OCI-LY3 (cell line): ENCODE results near the gene DOCK6.

Experiments used
- EZH2phosphoT487 ChIP-seq: fragments of 200-600 bp; shearing (Covaris generic); IDR thresholded peaks from 2 replicates; pipeline ENCODE4 v1.6.1; 2018; ENCODE audit warnings: antibody characterized with exemption, mixed run types, low read depth
- TF ChIP-seq, protein P1 (sequence below): fragments of 200-600, 300-600 bp; sonication (generic); IDR thresholded peaks from 2 replicates; pipeline ENCODE4 v1.5.1; 2014; ENCODE audit warnings: antibody characterized with exemption, low read length, low read depth

DNA sequence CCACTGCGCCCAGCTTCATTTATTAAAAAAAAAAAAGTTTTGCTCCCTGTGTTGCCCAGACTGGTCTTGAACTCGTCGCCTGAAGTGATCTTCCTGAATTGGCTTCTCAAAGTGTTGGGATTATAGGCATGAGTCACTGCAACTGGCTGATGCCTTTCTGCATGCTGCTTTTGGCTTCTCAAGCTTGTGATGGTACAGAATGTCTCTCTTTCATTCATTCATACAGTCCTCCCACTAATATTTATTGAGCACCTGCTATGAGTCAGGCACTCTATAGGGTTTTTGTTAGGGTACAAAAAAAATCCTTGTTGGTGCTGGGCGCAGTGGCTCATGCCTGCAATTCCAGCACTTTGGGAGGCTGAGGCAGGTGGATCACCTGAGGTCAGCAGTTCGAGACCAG lies 42.6 kb upstream of the DOCK6 start:
- TF ChIP-seq, protein P1, sequence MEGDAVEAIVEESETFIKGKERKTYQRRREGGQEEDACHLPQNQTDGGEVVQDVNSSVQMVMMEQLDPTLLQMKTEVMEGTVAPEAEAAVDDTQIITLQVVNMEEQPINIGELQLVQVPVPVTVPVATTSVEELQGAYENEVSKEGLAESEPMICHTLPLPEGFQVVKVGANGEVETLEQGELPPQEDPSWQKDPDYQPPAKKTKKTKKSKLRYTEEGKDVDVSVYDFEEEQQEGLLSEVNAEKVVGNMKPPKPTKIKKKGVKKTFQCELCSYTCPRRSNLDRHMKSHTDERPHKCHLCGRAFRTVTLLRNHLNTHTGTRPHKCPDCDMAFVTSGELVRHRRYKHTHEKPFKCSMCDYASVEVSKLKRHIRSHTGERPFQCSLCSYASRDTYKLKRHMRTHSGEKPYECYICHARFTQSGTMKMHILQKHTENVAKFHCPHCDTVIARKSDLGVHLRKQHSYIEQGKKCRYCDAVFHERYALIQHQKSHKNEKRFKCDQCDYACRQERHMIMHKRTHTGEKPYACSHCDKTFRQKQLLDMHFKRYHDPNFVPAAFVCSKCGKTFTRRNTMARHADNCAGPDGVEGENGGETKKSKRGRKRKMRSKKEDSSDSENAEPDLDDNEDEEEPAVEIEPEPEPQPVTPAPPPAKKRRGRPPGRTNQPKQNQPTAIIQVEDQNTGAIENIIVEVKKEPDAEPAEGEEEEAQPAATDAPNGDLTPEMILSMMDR, result no peak
- no peak for TF ChIP-seq EZH2phosphoT487
